Esophagus squamous epithelium (tissue), 4 donors: ENCODE measurements around the gene ACAP3.

Experiments used
- POLR2A ChIP-seq, 4 donors: fragments of 450-650 bp; IDR thresholded peaks; one replicate each; pipeline ENCODE4 v1.6.1; 2017; ENCODE audit warnings: antibody characterized with exemption in 4 of 4, mild to moderate bottlenecking in 4 of 4, moderate library complexity in 3 of 4
- TF ChIP-seq, protein P1 (sequence below), 6 experiments: fragments of 450-650 bp in 4 of 6; fragments of 200-600 bp in 2 of 6; sonication (generic) in 2 of 6; IDR thresholded peaks; one replicate each; pipeline ENCODE4 v1.5.1; 2016 to 2019; ENCODE audit warnings: antibody characterized with exemption in 6 of 6, mild to moderate bottlenecking in 4 of 6, moderate library complexity in 4 of 6

DNA sequence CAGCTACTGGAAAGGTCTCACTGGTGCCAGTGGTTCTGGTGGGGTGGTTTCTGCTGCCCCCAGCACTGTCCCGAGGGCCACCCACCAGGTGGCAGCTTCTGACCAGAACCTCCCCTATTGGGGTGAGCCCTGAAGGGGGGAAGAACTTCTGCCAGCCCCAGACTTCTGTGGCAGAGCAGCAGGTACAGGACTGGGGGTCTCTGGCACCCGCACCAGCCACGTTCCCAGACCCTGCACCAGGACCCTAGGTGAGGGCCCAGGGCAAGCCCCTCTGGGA is 2.3 kb upstream of the ACAP3 start:
- TF ChIP-seq, protein P1, sequence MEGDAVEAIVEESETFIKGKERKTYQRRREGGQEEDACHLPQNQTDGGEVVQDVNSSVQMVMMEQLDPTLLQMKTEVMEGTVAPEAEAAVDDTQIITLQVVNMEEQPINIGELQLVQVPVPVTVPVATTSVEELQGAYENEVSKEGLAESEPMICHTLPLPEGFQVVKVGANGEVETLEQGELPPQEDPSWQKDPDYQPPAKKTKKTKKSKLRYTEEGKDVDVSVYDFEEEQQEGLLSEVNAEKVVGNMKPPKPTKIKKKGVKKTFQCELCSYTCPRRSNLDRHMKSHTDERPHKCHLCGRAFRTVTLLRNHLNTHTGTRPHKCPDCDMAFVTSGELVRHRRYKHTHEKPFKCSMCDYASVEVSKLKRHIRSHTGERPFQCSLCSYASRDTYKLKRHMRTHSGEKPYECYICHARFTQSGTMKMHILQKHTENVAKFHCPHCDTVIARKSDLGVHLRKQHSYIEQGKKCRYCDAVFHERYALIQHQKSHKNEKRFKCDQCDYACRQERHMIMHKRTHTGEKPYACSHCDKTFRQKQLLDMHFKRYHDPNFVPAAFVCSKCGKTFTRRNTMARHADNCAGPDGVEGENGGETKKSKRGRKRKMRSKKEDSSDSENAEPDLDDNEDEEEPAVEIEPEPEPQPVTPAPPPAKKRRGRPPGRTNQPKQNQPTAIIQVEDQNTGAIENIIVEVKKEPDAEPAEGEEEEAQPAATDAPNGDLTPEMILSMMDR (IDR thresholded peaks at IDR 0.05) = no peak
- no peak for TF ChIP-seq POLR2A (IDR thresholded peaks at IDR 0.05)
